ENCODE results near the gene PKDREJ.
"Not testable (repeated sequence)": the region's sequence is repeated elsewhere in the genome, so short reads cannot be mapped to it uniquely, and the experiment has no call there.

Gene PKDREJ

DNA sequence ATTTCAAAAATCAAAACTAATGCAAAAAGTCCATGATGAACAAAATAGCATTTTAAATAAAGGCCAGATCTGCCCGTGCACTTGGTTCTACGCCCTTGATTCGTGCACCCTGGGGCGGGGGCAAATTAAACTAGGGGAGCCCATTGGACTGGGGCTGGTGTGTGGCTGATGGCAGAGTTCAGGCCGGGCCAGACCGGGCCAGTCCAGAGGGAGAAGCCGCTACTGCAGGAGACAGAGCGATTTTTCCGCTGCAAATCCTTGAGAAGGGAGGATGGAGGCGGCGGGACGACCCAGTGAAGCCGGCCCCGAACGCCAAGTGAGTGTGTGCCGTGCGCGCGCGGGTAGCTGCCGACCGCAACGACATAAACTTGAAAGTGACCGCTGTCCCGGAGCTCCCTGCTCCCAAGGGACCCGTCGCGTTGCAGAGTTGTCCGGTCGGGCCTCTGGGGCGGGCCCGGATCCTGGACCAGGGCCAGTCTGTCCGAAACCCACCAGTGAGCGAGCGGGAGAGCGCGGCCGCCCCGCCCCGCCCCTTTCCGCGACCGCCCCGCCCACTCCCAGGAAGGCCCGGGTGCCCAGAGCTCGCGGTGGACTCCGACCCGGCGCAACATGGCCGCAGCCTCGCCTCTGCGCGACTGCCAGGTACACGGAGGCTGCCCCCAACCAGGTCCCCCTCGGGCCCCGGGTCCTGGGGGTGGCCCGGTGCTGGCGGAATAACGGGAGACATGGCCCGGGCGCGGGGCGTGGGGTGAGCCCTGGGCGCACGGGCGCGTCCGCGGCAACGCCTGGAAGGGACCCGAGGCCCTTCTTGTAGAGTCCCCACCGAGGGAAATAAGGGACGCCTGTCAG lies 4.5 kb upstream of the PKDREJ start, which contains the start of gene TTC38:
Gene TTC38 (plus strand): TSS at position 578 of the 849 bp plus-strand sequence. CDS start 32 bp downstream, at position 610.
- peak in 2 of 3 donors; percentile 9 to 10 for DNase-seq (ENCODE audit: low read depth in 3 of 3, low spot score in 1 of 3)

DNA sequence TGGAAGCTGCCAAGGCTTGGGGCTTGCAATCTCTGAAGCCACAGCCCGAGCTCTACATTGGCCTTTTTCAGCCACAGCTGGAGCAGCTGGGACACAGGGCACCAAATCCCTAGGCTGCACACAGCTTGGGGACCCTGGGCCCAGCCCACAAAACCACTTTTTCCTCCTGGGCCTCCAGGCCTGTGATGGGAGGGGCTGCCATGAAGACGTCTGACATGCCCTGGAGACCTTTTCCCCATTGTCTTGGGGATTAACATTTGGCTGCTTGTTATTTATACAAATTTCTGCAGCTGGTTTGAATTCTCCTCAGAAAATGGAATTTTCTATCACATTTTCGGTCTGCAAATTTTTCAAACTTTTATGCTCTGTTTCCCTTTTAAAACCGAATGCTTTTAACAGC lies 2.5 kb upstream of the PKDREJ start:
- DNase-seq (ENCODE audit: low read depth in 3 of 3, low spot score in 1 of 3) = not testable (repeated sequence)

DNA sequence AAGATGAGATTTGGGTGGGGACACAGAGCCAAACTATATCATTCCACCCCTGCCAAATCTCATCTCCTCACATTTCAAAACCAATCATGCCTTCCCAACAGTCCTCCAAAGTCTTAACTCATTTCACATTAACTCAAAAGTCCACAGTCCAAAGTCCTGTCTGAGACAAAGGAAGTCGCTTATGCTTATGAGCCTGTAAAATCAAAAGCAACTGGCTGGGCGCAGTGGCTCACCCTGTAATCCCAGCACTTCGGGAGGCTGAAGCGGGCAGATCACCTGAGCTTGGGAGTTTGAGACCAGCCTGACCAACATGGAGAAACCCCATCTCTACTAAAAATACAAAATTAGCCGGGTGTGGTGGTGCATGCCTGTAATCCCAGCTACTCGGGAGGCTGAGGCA lies 1.4 kb upstream of the PKDREJ start:
- not testable (repeated sequence) for DNase-seq (ENCODE audit: low read depth in 3 of 3, low spot score in 1 of 3)

DNA sequence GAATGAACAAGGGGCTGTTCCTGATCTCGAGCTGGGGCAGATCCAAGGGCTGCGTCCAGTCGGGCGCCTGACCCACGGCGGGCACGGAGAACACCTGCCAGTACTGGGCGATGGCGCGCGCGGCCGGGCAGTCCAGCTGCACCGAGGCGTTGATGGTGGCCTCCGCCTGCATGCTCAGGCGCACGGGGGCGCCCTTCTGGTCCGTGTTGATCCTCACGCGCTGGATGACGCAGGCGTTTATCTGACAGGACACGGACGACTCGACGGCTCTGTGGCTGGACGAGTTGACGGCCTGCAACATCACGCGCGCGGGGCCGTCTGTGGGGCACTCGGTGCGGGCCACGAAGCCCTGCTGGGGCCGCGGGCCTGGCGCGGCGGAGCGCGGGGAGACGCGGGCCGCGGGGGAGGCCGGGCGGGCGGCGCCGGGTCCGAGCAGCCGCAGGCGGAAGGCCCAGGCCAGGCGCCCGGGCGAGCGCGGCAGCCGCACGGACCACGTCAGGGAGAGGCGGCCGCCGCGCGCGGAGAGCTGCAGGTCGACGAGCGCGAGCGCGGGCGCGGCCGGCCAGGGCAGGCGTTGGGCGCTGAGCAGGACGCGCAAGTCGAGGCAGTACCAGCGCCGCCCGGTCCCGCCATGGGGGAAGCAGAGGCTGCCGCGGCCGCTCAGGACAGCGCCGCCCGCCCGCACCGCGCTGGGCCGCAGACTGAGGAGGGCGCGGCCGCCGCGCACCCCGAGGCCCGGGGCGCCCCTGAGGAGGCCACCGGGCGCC lies 511 bp downstream of the PKDREJ start:
- no peak for DNase-seq (ENCODE audit: low read depth in 3 of 3, low spot score in 1 of 3)

DNA sequence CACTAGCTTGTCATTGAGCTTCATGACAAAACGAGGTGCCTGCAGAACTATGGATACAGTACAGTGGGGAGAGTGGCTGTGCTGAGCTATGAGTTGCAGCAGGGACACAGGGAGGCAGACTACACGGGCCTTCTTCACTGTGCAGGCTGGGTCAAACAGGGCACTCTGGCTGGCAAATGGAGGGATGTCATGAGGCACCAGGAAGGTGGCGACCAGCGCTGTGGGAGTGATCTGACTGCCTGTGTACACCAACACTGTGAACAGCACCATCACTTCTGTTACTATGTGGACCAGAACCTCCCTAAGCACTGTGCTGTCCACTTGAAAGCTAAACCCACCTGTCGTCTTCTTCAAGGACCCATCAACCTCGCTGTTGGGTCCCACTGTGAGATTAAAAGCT lies 3.1 kb downstream of the PKDREJ start:
- no peak for DNase-seq (ENCODE audit: low read depth in 3 of 3, low spot score in 1 of 3)

DNA sequence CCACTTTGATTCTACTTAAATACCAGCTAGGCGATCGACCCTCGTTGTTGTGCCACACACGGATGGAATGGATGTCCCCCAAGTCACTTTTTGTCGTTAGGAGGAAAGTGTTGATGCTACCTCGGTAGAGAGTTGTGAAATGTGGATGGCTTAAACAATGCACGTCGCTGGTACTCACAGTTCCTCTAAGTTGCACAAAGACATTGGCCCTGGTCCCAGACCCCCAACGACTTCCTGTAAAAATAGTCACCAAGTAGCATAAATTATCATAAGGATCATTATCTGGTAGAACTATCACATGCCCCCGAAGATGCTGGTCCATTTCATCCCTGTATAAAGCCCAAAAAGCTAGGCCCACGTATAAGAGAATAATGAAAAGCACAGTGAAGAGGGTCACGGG lies 3.8 kb downstream of the PKDREJ start:
- no peak for DNase-seq (ENCODE audit: low read depth in 3 of 3, low spot score in 1 of 3)

DNA sequence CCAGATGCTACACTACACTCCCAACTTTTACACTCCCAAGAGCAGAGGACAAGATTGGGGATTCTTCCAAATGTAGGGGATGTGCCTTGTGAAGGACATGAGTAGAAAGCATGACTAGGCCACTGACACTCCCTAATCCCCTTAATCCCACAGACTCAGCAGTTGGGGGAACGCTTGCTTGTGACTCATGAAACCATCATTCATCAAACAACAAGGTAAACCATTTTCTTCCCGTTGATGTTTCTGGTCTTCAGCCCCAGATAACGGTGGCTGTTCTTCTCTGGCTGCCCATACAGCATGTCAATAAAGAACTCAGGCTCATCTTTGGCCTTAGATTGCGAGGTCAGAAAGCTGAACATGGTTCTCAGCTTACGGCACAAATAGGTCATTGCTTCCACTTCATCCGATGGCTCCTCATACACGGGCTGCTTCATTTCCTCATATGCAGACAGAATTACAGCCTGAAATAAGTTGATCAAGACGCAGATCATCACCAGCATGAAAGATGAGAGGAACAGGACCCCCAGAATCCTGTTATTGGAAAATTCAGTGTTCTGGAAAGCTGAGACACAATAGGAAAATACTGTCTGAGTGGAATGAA lies 6.7 kb downstream of the PKDREJ start:
- no peak for DNase-seq (ENCODE audit: low read depth in 3 of 3, low spot score in 1 of 3)

DNA sequence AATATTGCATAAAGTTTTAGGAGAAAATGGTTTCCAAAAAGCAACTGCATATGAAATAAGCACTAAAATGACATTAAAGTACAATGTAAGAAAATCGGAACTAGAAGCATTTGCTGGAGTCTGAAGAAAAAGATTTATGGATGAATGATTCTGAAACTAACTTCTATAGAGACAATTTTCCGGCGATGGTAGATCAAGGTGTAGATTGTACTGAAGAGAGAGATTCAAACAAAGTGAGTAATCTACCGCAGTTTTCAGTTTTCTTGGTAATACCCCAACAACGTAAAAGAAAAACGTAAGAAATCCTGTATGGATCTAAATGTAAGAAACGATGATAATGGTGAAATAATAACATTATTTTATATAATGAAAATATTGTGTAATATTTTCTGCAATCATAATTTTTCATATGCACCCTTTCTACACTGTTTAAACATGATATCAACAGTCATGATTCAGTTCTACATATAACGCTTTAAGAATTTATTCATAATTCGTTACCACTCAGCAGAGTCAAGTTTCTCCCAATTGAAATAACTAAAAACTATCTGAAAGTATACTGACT lies 11.2 kb downstream of the PKDREJ start:
- DNase-seq (ENCODE audit: low read depth in 3 of 3, low spot score in 1 of 3) = no peak

DNA sequence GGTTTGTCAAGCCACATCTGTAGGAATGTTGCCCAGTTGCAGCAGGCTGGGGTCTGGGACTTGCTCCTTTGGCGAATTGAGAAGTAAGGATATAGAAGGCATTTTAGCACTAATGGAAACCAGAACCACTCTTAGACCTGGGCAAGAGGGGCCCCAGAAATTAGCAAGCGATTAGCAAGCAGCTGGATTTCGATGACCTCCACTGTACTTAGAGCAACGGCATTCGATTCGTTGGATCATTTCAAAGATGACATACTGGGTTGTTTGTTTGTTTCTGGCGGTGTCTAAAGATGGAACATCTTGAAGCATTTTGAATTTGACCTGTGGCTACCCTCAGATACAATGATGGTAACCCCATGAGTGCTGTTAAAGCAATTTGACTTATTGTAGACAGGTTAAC lies 11.9 kb downstream of the PKDREJ start:
- DNase-seq (ENCODE audit: low read depth in 3 of 3, low spot score in 1 of 3) = no peak

DNA sequence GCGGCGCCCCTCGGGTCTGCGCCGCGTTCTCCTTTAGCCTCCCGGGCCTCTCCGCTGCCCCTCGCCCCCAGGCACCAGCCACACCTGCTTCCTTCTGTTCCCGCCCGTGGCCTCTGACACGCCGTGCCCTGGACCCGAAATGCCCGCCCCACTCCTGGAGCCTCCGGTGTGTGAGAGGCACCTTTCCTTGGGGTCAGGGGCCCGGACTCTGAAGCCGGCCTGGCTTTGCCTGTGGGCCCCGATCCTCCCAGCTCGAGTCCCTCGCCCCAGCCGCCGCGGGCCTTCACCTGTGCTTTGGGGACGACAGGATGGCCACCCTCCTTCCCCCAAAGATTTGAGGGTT lies 12.4 kb downstream of the PKDREJ start:
- DNase-seq (ENCODE audit: low read depth in 3 of 3, low spot score in 1 of 3) = peak in 1 of 3 donors; percentile 16

DNA sequence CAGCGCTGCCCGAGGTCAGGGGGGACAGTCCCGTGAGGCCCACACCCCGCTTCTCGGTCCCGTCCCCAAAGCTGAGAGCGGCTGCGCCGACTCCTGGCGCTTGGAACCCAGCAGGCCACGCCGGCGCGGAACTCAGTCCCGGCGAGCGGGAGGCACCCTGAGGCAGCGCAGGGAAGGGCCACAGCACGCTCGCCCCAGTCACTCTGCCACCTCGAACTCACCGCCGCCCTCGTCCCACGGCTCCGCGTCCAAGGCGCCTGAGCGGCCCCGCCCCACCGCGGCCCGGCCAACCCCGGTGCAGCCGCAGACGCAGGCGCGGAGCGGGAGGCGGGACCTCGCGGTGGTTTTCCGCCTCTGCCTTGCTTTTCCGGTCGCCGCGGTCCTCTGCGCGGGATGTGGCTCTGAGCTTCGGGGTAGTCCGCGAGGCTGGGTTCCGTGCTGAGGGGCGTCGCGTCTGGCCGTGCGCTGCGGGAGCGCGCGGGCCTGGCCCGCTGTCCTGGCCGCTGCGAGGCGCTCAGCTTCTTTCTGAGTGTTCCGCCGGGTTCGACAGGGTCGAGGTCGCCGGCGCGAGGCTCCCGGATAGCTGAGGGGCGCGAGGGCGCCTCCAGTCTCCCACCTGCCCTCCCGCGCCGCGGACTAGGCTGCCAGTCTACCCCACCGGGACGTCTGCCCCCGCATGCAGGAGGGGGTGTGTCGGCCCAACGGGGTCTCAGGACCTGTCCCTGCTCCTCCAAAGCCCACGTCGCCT lies 12.9 kb downstream of the PKDREJ start, which contains the start of gene CDPF1:
Gene CDPF1 (minus strand): TSS at position 259 of the 748 bp plus-strand sequence. CDS start 2,009 bp downstream, outside the sequence.
- DNase-seq (ENCODE audit: low read depth in 3 of 3, low spot score in 1 of 3) = peak; percentile 69 to 86 (median 83)

DNA sequence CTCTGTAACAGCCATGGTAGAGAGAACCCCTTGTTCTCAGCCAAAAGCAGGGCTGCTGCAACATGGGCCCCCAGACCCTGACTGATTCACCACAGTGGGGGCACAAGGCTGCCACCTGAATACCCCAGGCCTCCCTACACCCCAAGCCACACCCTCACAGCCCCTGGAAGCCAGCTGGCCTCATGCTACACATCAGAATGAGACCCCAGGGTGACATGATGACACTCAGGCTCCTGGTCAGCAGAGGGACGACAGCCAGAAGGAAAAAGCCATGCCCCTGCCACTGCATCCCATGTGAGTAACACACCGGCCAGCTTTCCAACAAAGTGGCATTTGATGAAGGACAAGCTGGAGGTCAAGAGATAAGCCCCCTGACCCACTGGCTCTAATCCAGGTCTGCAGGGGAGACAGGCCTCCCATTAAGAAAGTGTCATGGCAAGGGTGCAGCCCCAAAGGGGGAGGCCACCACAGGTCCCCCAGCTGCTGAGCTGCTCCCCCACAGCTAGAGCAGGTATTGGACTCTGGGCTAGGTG lies 15.6 kb downstream of the PKDREJ start:
- DNase-seq (ENCODE audit: low read depth in 3 of 3, low spot score in 1 of 3) = no peak

DNA sequence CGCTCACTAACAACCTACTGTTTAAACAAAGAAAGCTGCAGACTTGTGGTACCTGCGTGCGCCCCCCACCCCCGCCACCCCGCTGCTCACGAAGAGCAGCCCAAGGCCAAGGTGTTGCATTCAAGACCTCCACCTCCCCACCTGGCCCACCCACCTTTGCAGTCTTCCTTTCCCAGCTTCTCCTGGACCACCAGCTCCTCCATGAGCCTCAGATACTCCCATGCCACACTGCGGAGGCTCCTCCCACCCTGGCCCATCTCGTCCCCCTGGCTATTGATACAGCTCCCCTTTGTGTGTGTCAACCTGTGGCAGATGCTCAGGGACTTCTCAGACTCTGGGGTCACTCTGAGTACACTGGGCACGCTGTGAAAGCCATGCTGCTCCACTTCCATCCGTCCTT lies 17.0 kb downstream of the PKDREJ start:
- DNase-seq (ENCODE audit: low read depth in 3 of 3, low spot score in 1 of 3) = no peak

DNA sequence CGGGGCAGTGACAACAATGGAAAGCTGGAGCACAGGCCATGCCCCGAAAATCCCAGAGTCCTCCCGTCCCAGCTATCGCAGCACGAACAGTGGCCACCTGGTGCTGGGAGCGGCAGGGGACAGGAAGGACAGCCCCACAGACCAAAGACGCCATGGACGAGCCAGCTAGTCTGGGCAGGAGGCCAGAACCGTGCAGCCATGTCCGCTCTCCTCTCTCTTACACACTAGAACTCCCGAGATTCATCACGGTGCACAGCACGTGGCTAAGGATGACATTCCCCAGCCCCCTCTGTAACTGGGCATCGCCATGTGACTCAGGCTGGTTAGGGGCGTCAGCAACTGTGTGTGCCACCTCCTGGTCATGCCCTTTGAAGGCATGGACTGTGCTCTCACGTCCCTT lies 17.6 kb downstream of the PKDREJ start:
- no peak for DNase-seq (ENCODE audit: low read depth in 3 of 3, low spot score in 1 of 3)

DNA sequence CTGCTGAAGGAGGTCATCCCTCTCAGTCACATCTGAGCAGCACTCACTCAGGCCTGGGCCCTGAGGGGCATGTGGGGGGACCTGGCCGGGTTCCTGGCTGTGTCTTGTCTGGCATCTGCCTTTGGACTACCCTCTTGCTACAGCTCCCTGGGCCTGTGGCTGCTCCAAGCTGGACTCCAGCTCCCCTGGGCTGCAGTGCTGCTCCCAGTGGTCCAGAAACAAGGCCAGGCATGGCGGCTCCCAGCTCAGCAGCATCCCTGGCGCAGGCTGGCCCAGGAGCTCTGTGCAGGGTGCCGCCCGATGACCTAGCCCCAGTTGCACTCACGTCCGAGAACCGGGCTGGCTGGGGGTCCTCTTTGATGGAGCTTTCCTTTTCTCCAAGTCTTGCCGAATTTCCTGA lies 18.4 kb downstream of the PKDREJ start:
- no peak for DNase-seq (ENCODE audit: low read depth in 3 of 3, low spot score in 1 of 3)

DNA sequence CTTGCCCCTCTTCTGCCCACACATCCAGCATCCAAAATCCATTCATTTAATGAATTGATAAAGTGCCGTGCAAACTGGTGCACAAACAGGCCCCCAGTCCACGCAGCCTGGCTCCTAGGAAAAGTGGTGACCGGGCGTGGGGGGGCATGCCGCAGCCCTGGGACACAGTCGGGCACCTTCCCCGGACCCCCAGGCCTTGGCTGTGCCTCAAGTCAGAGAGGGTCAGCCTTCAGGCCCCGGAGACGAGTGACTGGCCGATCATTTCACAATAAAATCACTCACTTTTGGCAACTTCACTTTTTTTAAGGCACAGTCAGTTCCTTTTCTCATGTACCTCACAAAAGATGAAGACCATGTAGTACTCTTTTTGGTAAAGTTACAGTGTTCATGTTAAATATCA lies 21.1 kb downstream of the PKDREJ start:
- DNase-seq (ENCODE audit: low read depth in 3 of 3, low spot score in 1 of 3) = no peak

DNA sequence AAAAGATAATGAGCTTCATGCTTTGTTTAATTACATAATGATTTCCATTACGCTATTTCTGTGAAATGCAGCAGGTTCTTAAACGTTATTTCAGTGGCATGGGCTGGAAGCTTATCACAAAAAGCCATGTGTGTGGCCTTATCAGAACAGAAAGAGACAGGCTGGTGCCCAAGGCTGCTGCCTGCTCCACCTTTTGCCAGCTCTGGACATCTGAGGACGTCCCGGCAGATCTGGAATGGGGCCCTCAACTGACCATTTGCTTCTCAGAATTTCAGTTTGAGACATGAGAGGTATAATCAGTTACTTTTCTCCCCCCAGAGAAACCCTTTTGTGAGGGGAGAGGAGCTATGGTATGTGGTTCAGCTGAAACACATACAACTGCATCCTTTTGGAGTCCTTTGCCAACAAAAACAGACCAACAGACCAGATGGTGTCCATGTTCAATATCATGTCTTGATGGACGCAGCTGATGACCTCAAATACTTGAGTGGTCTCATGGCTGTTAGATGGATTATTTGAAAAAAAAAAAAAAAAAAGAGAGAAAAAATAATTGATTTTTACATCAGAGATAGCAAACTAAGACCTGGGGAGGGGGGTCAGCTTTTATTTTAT lies 21.6 kb downstream of the PKDREJ start:
- DNase-seq (ENCODE audit: low read depth in 3 of 3, low spot score in 1 of 3) = no peak

DNA sequence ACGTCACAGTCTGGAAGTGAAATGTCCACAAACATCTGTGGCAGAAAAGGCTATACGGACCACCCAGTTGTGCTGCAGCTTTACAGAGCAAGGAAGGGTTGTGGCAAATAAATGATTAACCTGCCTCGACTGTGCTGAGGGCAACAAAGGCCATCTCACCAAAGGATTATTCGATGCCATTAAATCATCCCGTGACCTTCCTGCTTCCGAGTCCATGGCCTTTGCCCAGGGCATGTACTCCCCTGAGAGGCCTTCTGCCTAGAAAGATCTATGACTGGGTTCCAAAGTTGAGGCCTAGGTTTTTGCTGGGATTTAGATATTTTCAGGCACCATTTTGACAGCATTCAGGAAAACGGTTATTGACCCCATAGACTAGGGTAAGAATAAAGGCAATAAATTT lies 22.2 kb downstream of the PKDREJ start:
- no peak for DNase-seq (ENCODE audit: low read depth in 3 of 3, low spot score in 1 of 3)

DNA sequence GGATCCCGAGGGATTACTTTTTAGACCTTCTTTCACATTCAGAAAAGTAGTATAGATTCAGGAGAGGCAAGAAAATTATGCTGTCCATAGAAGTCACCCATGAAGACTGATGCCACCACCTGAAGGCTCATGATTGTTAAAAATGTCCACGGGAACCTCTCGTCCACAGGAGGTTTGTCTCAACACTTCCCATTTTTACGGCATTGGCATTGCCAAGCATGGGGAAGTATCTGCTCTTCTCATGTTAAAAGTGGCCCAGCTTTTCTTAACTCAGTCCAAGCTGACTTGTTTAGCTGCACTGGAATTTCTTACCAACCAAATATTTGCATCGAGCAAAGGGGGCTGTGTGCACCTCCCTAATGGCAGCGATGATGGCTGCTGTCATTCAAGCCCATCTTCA lies 22.6 kb downstream of the PKDREJ start:
- no peak for DNase-seq (ENCODE audit: low read depth in 3 of 3, low spot score in 1 of 3)

DNA sequence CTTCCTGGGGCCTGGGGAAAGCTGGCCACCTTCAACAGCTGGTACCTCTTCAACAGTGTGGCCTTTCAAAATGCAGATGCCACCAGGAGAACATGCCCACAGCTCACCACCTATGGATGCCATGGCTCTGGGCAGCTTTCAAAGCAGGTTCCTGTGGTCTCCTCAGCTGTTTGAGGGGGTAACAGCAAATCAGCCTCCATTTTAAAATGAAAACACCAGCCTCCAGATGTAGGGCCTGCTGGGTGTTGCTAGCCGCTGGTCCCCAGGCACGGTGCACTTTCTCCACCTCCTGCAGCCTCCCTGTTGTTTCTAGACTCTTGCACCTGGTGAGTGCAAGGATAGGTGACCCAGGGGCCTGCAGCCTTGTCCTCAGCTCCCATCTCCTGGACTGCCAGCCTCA lies 23.1 kb downstream of the PKDREJ start:
- no peak for DNase-seq (ENCODE audit: low read depth in 3 of 3, low spot score in 1 of 3)

Measured in stimulated activated CD4-positive, alpha-beta T cell treated with anti-CD3 and anti-CD28 coated beads, TNF-alpha, amount 100 ng/mL, for 1 hour (primary cell).